HCT116 (cell line): ENCODE measurements around the gene CDK8. TPM values are rescaled to one million over a fixed set of nuclear protein-coding genes. Genes with fewer than 3 reads are reported as not detected.

Experiments used
- ATAC-seq: fragments of 200-7000 bp; cut with Tn5 transposase; 2 replicates; pipeline ENCODE4 v1.9.1; 2020; ENCODE audit warnings: mild to moderate bottlenecking, moderate library complexity
- BruUV-seq: library from RNA; stranded (reverse); fragments of 400-500 nt; replicated peaks from 2 replicates; lab custom pipeline; 2021; lab: Mats Ljungman, UMichigan
- CTCF ChIA-PET: fragments of 300-600 bp; sonication (Branson Sonifier 250); formaldehyde crosslinking; loops from one replicate; lab custom pipeline; 2021; ENCODE audit warnings: antibody characterized with exemption; lab: Charles Lee
- POLR2A ChIA-PET: fragments of 300-600, 350-600 bp; sonication (Branson Sonifier 250); formaldehyde crosslinking; loops from one replicate; lab custom pipeline; 2021; ENCODE audit warnings: antibody characterized with exemption; lab: Charles Lee
- RAD21 ChIA-PET, 2 experiments: fragments of 300-600 bp; sonication (Branson Sonifier 250); formaldehyde crosslinking; loops; one replicate each; lab custom pipeline; 2023; ENCODE audit warnings: low total read pairs in 2 of 2; ENCODE audit not compliant: uncharacterized antibody in 2 of 2, unreplicated experiment in 2 of 2, low non-redundant PET in 1 of 2; lab: Charles Lee
- DNase-seq: peaks from one replicate; pipeline ENCODE4 v3.0.0-alpha.2; 2010; ENCODE audit warnings: low read depth, low spot score
- H2AFZ ChIP-seq: fragments of 200-600 bp; shearing (Covaris generic), sonication (generic); 2 replicates; pipeline ENCODE4 v1.6.1; 2017; ENCODE audit warnings: low read depth, mixed run types, mixed read lengths, antibody characterized with exemption, low read length; ENCODE audit not compliant: poor library complexity, severe bottlenecking
- H3K27ac ChIP-seq: 2 replicates; pipeline ENCODE4 v1.5.1; 2012; ENCODE audit warnings: low read depth, low read length
- H3K27me3 ChIP-seq: fragments of 200-600 bp; sonication (generic); 2 replicates; pipeline ENCODE4 v1.6.1; 2016; ENCODE audit warnings: mixed run types, low read length, mixed read lengths; ENCODE audit not compliant: insufficient read depth
- H3K36me3 ChIP-seq, 2 experiments: fragments of 200-500 bp in 1 of 2; fragments of 200-600 bp in 1 of 2; sonication (Bioruptor generic) in 1 of 2; sonication (generic) in 1 of 2; 2 replicates each; pipeline versions ENCODE4 v1.5.1 to v1.6.1; 2014 to 2016; ENCODE audit warnings: low read length in 2 of 2, inconsistent platforms in 1 of 2, mixed read lengths in 1 of 2, mixed run types in 1 of 2; ENCODE audit not compliant: insufficient read depth in 2 of 2, control insufficient read depth in 1 of 2
- H3K4me1 ChIP-seq, 2 experiments: fragments of 200-600 bp in 1 of 2; sonication (generic) in 1 of 2; 2 replicates each; pipeline versions ENCODE4 v1.5.1 to v1.6.1; 2012 to 2017; ENCODE audit warnings: low read length in 2 of 2, inconsistent platforms in 1 of 2, mild to moderate bottlenecking in 1 of 2, mixed read lengths in 1 of 2, mixed run types in 1 of 2, moderate library complexity in 1 of 2; ENCODE audit not compliant: insufficient read depth in 2 of 2, control insufficient read depth in 1 of 2
- H3K4me2 ChIP-seq: fragments of 200-600 bp; sonication (generic); 2 replicates; pipeline ENCODE4 v1.6.1; 2017; ENCODE audit warnings: mixed run types, low read length, mixed read lengths
- H3K4me3 ChIP-seq, 2 experiments: fragments of 200-600 bp in 1 of 2; sonication (generic) in 1 of 2; replicated peaks in 1 of 2; 2 replicates each; pipeline ENCODE4 v1.5.1; 2011 to 2016; ENCODE audit warnings: low read length in 2 of 2, control low read depth in 1 of 2, low read depth in 1 of 2, mild to moderate bottlenecking in 1 of 2, mixed read lengths in 1 of 2, mixed run types in 1 of 2
- H3K79me2 ChIP-seq: fragments of 200-600 bp; sonication (generic); 2 replicates; pipeline ENCODE4 v1.6.1; 2017; ENCODE audit warnings: mild to moderate bottlenecking, mixed run types, low read length, moderate library complexity, mixed read lengths; ENCODE audit not compliant: insufficient read depth
- H3K9ac ChIP-seq: fragments of 200-600 bp; sonication (generic); 2 replicates; pipeline ENCODE4 v1.6.1; 2016; ENCODE audit warnings: low read length, mixed read lengths
- H3K9me2 ChIP-seq: fragments of 200-600 bp; sonication (generic), shearing (Covaris generic); 2 replicates; pipeline ENCODE4 v1.6.1; 2017; ENCODE audit warnings: mixed run types, mild to moderate bottlenecking, moderate library complexity; ENCODE audit not compliant: insufficient read depth
- H3K9me3 ChIP-seq, 2 experiments: fragments of 200-500 bp in 1 of 2; fragments of 200-600 bp in 1 of 2; sonication (Bioruptor generic) in 1 of 2; sonication (generic) in 1 of 2; 2 replicates each; pipeline ENCODE4 v1.6.1; 2014 to 2017; ENCODE audit warnings: low read length in 2 of 2, mixed read lengths in 2 of 2, inconsistent platforms in 1 of 2, low read depth in 1 of 2, mild to moderate bottlenecking in 1 of 2, mixed run types in 1 of 2, moderate library complexity in 1 of 2; ENCODE audit not compliant: control insufficient read depth in 1 of 2, insufficient read depth in 1 of 2
- H4K20me1 ChIP-seq: fragments of 200-600 bp; sonication (generic), shearing (Covaris generic); 2 replicates; pipeline ENCODE4 v1.6.1; 2017; ENCODE audit warnings: mixed run types, mild to moderate bottlenecking, moderate library complexity; ENCODE audit not compliant: insufficient read depth
- CTCF ChIP-seq, 3 experiments: fragments of 200-600 bp in 1 of 3; sonication (generic) in 1 of 3; IDR thresholded peaks in 2 of 3; conservative IDR thresholded peaks in 1 of 3; 2 replicates each; pipeline ENCODE4 v1.5.1; 2012 to 2017; ENCODE audit warnings: low read depth in 2 of 3, low read length in 2 of 3, antibody characterized with exemption in 1 of 3, borderline replicate concordance in 1 of 3, control low read depth in 1 of 3, mild to moderate bottlenecking in 1 of 3, mixed read lengths in 1 of 3, mixed run types in 1 of 3, moderate library complexity in 1 of 3; ENCODE audit not compliant: insufficient read depth in 1 of 3
- EZH2 ChIP-seq: fragments of 200-600 bp; sonication (generic); IDR thresholded peaks from 2 replicates; pipeline ENCODE4 v1.6.1; 2017; ENCODE audit warnings: antibody characterized with exemption, mixed run types
- FOSL1 ChIP-seq: IDR thresholded peaks from 2 replicates; pipeline ENCODE4 v1.6.1; 2012; ENCODE audit warnings: low read depth
- REST ChIP-seq: IDR thresholded peaks from 2 replicates; pipeline ENCODE4 v1.6.1; 2012; ENCODE audit warnings: low read depth
- SIN3A ChIP-seq: IDR thresholded peaks from 2 replicates; pipeline ENCODE4 v1.6.1; 2012; ENCODE audit warnings: low read depth
- TCF7L2 ChIP-seq: IDR thresholded peaks from 2 replicates; pipeline ENCODE4 v1.7.0; 2011; ENCODE audit warnings: borderline replicate concordance, inconsistent platforms; ENCODE audit not compliant: insufficient read depth, insufficient read length; ENCODE audit errors: extremely low read depth
- YY1 ChIP-seq: IDR thresholded peaks from 2 replicates; pipeline ENCODE4 v1.6.1; 2011; ENCODE audit warnings: low read length, low read depth, moderate library complexity, mild to moderate bottlenecking; ENCODE audit not compliant: insufficient replicate concordance; ENCODE audit errors: extremely low read depth
- ZBTB33 ChIP-seq: IDR thresholded peaks from 2 replicates; pipeline ENCODE4 v1.6.1; 2011; ENCODE audit warnings: mild to moderate bottlenecking, low read length, moderate library complexity; ENCODE audit not compliant: insufficient replicate concordance; ENCODE audit errors: extremely low read depth
- ZFX ChIP-seq: fragments of 450-650 bp; IDR thresholded peaks from 2 replicates; pipeline ENCODE4 v1.6.1; 2017
- intact Hi-C: fragments of 100-400 bp; cut with micrococcal nuclease; formaldehyde crosslinking; loops from 2 replicates; pipeline ENCODE4 v1.10.0; 2022
- total RNA-seq: library from RNA; stranded (reverse); gene quantifications from one replicate; pipeline ENCODE4 v1.2.1, GENCODE V29; 2021; ENCODE audit not compliant: unreplicated experiment

Gene CDK8
- total RNA-seq, 1 experiment from 2014 or later = 23.8 TPM

GRCh38 chr13:26216042-26216441, 37.9 kb upstream of the CDK8 start:
- CTCF ChIA-PET = no interaction called here

More at GRCh38 chr13:26216042-26216441, 37.9 kb upstream of the CDK8 start:
- Histone ChIP-seq H3K4me2 (no peak overlapping the region), H3K27me3 (no peaks in the 10 kb centered on the region), H3K4me1 (peaks cover 6% of the 10 kb centered on the region in 2 experiments; a peak in 3 of 4 replicates), H3K79me2 (peaks cover 23% of the 10 kb centered on the region), H3K9me3 (no peaks in the 10 kb centered on the region), H3K36me3 (peaks cover 54 to 80% of the 10 kb centered on the region in 2 experiments), H4K20me1 (no peaks in the 10 kb centered on the region), H3K27ac (no peak overlapping the region), H2AFZ (no peak overlapping the region), H3K9ac (no peak overlapping the region), H3K9me2 (no peaks in the 10 kb centered on the region), H3K4me3 (no peak overlapping the region)
- TF ChIP-seq YY1 (no peak), REST (no peak), EZH2 (no peak), ZBTB33 (no peak), FOSL1 (no peak), ZFX (no peak), TCF7L2 (no peak), SIN3A (no peak), CTCF (IDR thresholded peaks at IDR 0.05 in 2 of 3, conservative IDR thresholded peaks at IDR 0.05 in 1 of 3; ENCODE audit: borderline replicate concordance in 1 of 3, insufficient read depth in 1 of 3, low read depth in 2 of 3, low read length in 2 of 3) (no peak)
- intact Hi-C loops = no loop called here
- BruUV-seq = no TSS peak
- POLR2A ChIA-PET = no interaction called here
- RAD21 ChIA-PET = no interaction called here
- no peak for DNase-seq
- ATAC-seq = no peak
